PC-9 (cell line): Measurements from ENCODE around the gene ZNF709. TPM values are rescaled to one million over a fixed set of nuclear protein-coding genes. Genes with fewer than 3 reads are reported as not detected.

Experiments
- BruUV-seq: library from RNA; stranded (reverse); fragments of 400-500 nt; replicated peaks from 2 replicates; lab custom pipeline; 2021; lab: Mats Ljungman, UMichigan
- CTCF ChIA-PET: fragments of 300-600 bp; sonication (Branson Sonifier 250); formaldehyde crosslinking; loops from one replicate; lab custom pipeline; 2022; ENCODE audit warnings: antibody characterized with exemption; lab: Charles Lee
- POLR2A ChIA-PET: fragments of 300-600 bp; sonication (Branson Sonifier 250); formaldehyde crosslinking; loops from one replicate; lab custom pipeline; 2022; ENCODE audit warnings: antibody characterized with exemption; ENCODE audit not compliant: unreplicated experiment; lab: Charles Lee
- DNase-seq, 2 experiments: peaks; one replicate each; pipeline versions ENCODE4 v3.0.0 to v3.0.0-alpha.2; 2015 to 2022; ENCODE audit warnings: mixed read lengths in 1 of 2
- H2AFZ ChIP-seq: fragments of 200-600 bp; sonication (generic); 2 replicates; pipeline ENCODE4 v1.8.1; 2017; ENCODE audit warnings: antibody characterized with exemption
- H3F3A ChIP-seq: fragments of 200-600 bp; sonication (generic); 2 replicates; pipeline ENCODE4 v1.8.1; 2017; ENCODE audit warnings: antibody characterized with exemption, mild to moderate bottlenecking, low read depth; ENCODE audit not compliant: insufficient read depth
- H3K27ac ChIP-seq: fragments of 200-600 bp; sonication (generic); 2 replicates; pipeline ENCODE4 v1.6.1; 2016; ENCODE audit warnings: mixed run types
- H3K27me3 ChIP-seq: fragments of 200-600 bp; sonication (generic); 2 replicates; pipeline ENCODE4 v1.6.1; 2016; ENCODE audit warnings: low read depth, mixed run types; ENCODE audit not compliant: insufficient read depth
- H3K36me3 ChIP-seq: fragments of 200-600 bp; sonication (generic); 2 replicates; pipeline ENCODE4 v1.6.1; 2016; ENCODE audit warnings: low read depth, mixed run types
- H3K4me1 ChIP-seq: fragments of 200-600 bp; sonication (generic); replicated peaks from 2 replicates; pipeline ENCODE4 v1.6.1; 2016; ENCODE audit warnings: mixed run types; ENCODE audit not compliant: insufficient read depth
- H3K4me2 ChIP-seq: fragments of 200-600 bp; sonication (generic); 2 replicates; pipeline ENCODE4 v1.6.1; 2017; ENCODE audit warnings: mixed run types
- H3K4me3 ChIP-seq: fragments of 200-600 bp; sonication (generic); 2 replicates; pipeline ENCODE4 v1.6.1; 2016; ENCODE audit warnings: mixed run types
- H3K79me2 ChIP-seq: fragments of 200-600 bp; sonication (generic); 2 replicates; pipeline ENCODE4 v1.6.1; 2017; ENCODE audit warnings: low read depth, mixed run types
- H3K9me2 ChIP-seq: fragments of 200-600 bp; sonication (generic); 2 replicates; pipeline ENCODE4 v1.8.1; 2017; ENCODE audit warnings: mild to moderate bottlenecking; ENCODE audit not compliant: insufficient read depth
- H3K9me3 ChIP-seq: fragments of 200-600 bp; sonication (generic); 2 replicates; pipeline ENCODE4 v1.8.1; 2016; ENCODE audit warnings: low read depth; ENCODE audit not compliant: insufficient read depth
- H4K20me1 ChIP-seq: fragments of 200-600 bp; sonication (generic); 2 replicates; pipeline ENCODE4 v1.8.1; 2017; ENCODE audit not compliant: insufficient read depth
- CTCF ChIP-seq: fragments of 200-600 bp; sonication (generic); conservative IDR thresholded peaks from 2 replicates; pipeline ENCODE4 v1.6.1; 2017; ENCODE audit warnings: mixed run types, antibody characterized with exemption, mild to moderate bottlenecking, moderate library complexity
- EZH2 ChIP-seq: fragments of 200-600 bp; sonication (generic); IDR thresholded peaks from 2 replicates; pipeline ENCODE4 v1.8.0; 2017; ENCODE audit warnings: antibody characterized with exemption, low read depth
- intact Hi-C: fragments of 100-400 bp; cut with micrococcal nuclease; formaldehyde crosslinking; loops from one replicate; pipeline ENCODE4 v1.10.0; 2022; ENCODE audit not compliant: unreplicated experiment
- total RNA-seq: library from RNA; stranded (reverse); gene quantifications from 2 replicates; pipeline ENCODE4 v1.2.3, GENCODE V29; 2021

ZNF709 gene
- total RNA-seq, 1 experiment from 2014 or later = 1.6 TPM

- H3K9me3 ChIP-seq = no peaks in the 10 kb centered on the region; the same call in 1 of the 2 replicates
- H3K36me3 ChIP-seq = no peaks in the 10 kb centered on the region
- peak overlapping the region; percentile 74; the same call in 1 of the 2 replicates for H3K4me2 ChIP-seq
- H2AFZ ChIP-seq = no peak overlapping the region
- intact Hi-C loops = no loop called here
- no peaks in the 10 kb centered on the region for H3K79me2 ChIP-seq
- CTCF ChIA-PET = no interaction called here
- no peaks in the 10 kb centered on the region for H3F3A ChIP-seq
- H3K4me1 ChIP-seq = no peaks in the 10 kb centered on the region
- no peaks in the 10 kb centered on the region for H3K9me2 ChIP-seq
- no peak for DNase-seq
- H4K20me1 ChIP-seq = no peaks in the 10 kb centered on the region
- 0 out of 2 replicates have a peak, but pooled peaks cover 4% of the 10 kb centered on the region for H3K27me3 ChIP-seq
- POLR2A ChIA-PET = no interaction called here
- no peak overlapping the region for H3K4me3 ChIP-seq
- TF ChIP-seq EZH2 = no peak
- no peak for TF ChIP-seq CTCF
- BruUV-seq = no TSS peak
- no peak overlapping the region for H3K27ac ChIP-seq
Measured at GRCh38 chr19:12485571-12485970, 955 bp upstream of the ZNF709 start.

- Histone ChIP-seq H3K79me2 (no peaks in the 10 kb centered on the region), H3K27me3 (0 out of 2 replicates have a peak, but pooled peaks cover 4% of the 10 kb centered on the region), H3K9me3 (no peaks in the 10 kb centered on the region; the same call in 1 of the 2 replicates), H3F3A (no peaks in the 10 kb centered on the region), H3K4me1 (no peaks in the 10 kb centered on the region), H3K4me2 (peak overlapping the region; percentile 74), H3K9me2 (no peaks in the 10 kb centered on the region), H3K4me3 (peak overlapping the region; percentile 57; the same call in 1 of the 2 replicates), H3K27ac (no peak overlapping the region), H3K36me3 (no peaks in the 10 kb centered on the region), H2AFZ (peak overlapping the region; percentile 78), H4K20me1 (no peaks in the 10 kb centered on the region)
- TF ChIP-seq CTCF (no peak), EZH2 (no peak)
- CTCF ChIA-PET = no interaction called here
- POLR2A ChIA-PET = interaction anchor here (0.6 kb wide), 1 partner anchor 282 kb away, joined by 3 read pairs; no protein-coding TSS in a partner anchor
- no TSS peak for BruUV-seq
- DNase-seq = no peak
- intact Hi-C loops = no loop called here
Measured at GRCh38 chr19:12485052-12485416, 418 bp upstream of the ZNF709 start.

- no peaks in the 10 kb centered on the region for H3K79me2 ChIP-seq
- BruUV-seq = no TSS peak
- TF ChIP-seq CTCF (no peak), EZH2 (no peak)
- no peak for DNase-seq
- no peaks in the 10 kb centered on the region for H3F3A ChIP-seq
- peak overlapping the region; percentile 78 for H2AFZ ChIP-seq
- ChIA-PET POLR2A (no interaction called here), CTCF (no interaction called here)
- peak overlapping the region; percentile 74 for H3K4me2 ChIP-seq
- intact Hi-C loops = no loop called here
- no peaks in the 10 kb centered on the region; the same call in 1 of the 2 replicates for H3K9me3 ChIP-seq
- H3K27ac ChIP-seq = no peak overlapping the region
- peak overlapping the region; percentile 57; the same call in 1 of the 2 replicates for H3K4me3 ChIP-seq
- H3K4me1 ChIP-seq = no peaks in the 10 kb centered on the region
- H3K27me3 ChIP-seq = 0 out of 2 replicates have a peak, but pooled peaks cover 4% of the 10 kb centered on the region
- H4K20me1 ChIP-seq = no peaks in the 10 kb centered on the region
- no peaks in the 10 kb centered on the region for H3K9me2 ChIP-seq
- no peaks in the 10 kb centered on the region for H3K36me3 ChIP-seq
Measured at GRCh38 chr19:12484011-12484370, 625 bp downstream of the ZNF709 start.
